Transverse colon (tissue), 4 donors: ENCODE results near the gene BIRC6. TPM values are rescaled to one million over a fixed set of nuclear protein-coding genes. Genes with fewer than 3 reads are reported as not detected.

Source experiments
- DNase-seq: peaks from one replicate; pipeline ENCODE4 v3.0.0-alpha.2; 2019
- H3K27ac ChIP-seq, 4 donors: fragments of 200-600 bp; sonication (generic); 2 replicates each; pipeline ENCODE4 v1.5.1; 2016 to 2018; ENCODE audit warnings: inconsistent platforms in 4 of 4
- H3K27me3 ChIP-seq: fragments of 200-600 bp; sonication (generic); 2 replicates; pipeline ENCODE4 v1.5.1; 2017; ENCODE audit warnings: inconsistent platforms
- H3K36me3 ChIP-seq, 4 donors: fragments of 200-600 bp; sonication (generic); 2 replicates each; pipeline ENCODE4 v1.5.1; 2017 to 2019; ENCODE audit warnings: inconsistent platforms in 4 of 4
- H3K4me1 ChIP-seq, 4 donors: fragments of 200-600 bp; sonication (generic); 2 replicates each; pipeline ENCODE4 v1.5.1; 2017 to 2020; ENCODE audit warnings: inconsistent platforms in 4 of 4
- H3K4me3 ChIP-seq, 4 donors: fragments of 200-600 bp; sonication (generic); 1 replicate in 1 of 4; 2 replicates in 3 of 4; pipeline versions ENCODE4 v1.5.1 to v1.6.1; 2017 to 2019; ENCODE audit warnings: inconsistent platforms in 4 of 4
- H3K9me3 ChIP-seq, 2 donors: fragments of 200-600 bp; sonication (generic); 2 replicates each; pipeline ENCODE4 v1.5.1; 2017 to 2019; ENCODE audit warnings: inconsistent platforms in 2 of 2
- EP300 ChIP-seq: sonication (generic); formaldehyde crosslinking; IDR thresholded peaks from one replicate; pipeline ENCODE4 v1.6.1; 2017; ENCODE audit warnings: antibody characterized with exemption, low read depth
- POLR2A ChIP-seq: fragments of 450-650 bp; IDR thresholded peaks from one replicate; pipeline ENCODE4 v1.6.1; 2016; ENCODE audit warnings: antibody characterized with exemption, mild to moderate bottlenecking, moderate library complexity
- POLR2AphosphoS5 ChIP-seq, 3 donors: sonication (generic); formaldehyde crosslinking; IDR thresholded peaks; one replicate each; pipeline ENCODE4 v1.6.1; 2016; ENCODE audit warnings: antibody characterized with exemption in 3 of 3
- WGBS, 2 donors: methylation state at CpG; one replicate each; pipeline ENCODE4 v1.1.5; 2018; ENCODE audit warnings: low coverage in 1 of 2; 5-methylcytosine and 5-hydroxymethylcytosine counted together
- in situ Hi-C, 4 donors: fragments of 200-750 bp; cut with MboI; loops; one replicate each; pipeline versions ENCODE4 v1.15.0 to v1.15.1; 2017; ENCODE audit warnings: low sequenced_read_pairs in 3 of 4, low pct_ligation_motif_present in 1 of 4, low pct_unique_long_range_greater_than_20kb in 1 of 4
- intact Hi-C: fragments of 100-400 bp; cut with DNase I; formaldehyde crosslinking; loops from one replicate; pipeline ENCODE4 v1.15.1; 2023; ENCODE audit warnings: low total_unique reads
- small RNA-seq, 4 donors: library from RNA; depleted of rRNA; stranded (forward); fragments of <200 nt; gene quantifications; one replicate each; pipeline ENCODE3, GENCODE V24; 2016
- total RNA-seq, 4 donors: library from RNA; depleted of rRNA; stranded (reverse); fragments of >200 nt; gene quantifications; one replicate each; pipeline ENCODE4 v1.1.0, GENCODE V29; 2016
- TF ChIP-seq, protein P1 (sequence below), 5 experiments: fragments of 200-600 bp in 3 of 5; fragments of 450-650 bp in 2 of 5; sonication (generic) in 3 of 5; IDR thresholded peaks; 1 replicate in 2 of 5; 2 replicates in 3 of 5; pipeline ENCODE4 v1.5.1; 2016 to 2017; ENCODE audit warnings: antibody characterized with exemption in 5 of 5, inconsistent platforms in 3 of 5, mild to moderate bottlenecking in 2 of 5, moderate library complexity in 1 of 5

BIRC6 gene
- total RNA-seq, 4 donors from 2014 or later = 131 to 337 (median 219) TPM

DNA sequence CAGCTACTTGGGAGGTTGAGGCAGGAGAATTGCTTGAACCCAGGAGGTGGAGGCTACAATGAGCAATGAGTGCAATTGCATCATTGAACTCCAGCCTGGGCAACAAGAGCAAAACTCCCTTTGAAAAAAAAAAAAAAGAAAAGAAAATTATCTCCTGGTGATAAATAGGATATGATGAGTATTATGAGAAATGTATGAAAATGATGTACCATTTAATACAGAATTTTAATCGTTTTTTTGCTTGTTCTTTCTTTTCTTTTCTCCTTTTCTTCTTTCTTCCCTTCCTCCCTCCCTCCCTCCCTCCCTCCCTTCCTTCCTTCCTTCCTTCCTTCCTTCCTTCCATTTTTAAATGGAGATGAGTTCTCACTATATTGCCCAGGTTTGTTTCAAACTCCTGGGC lies 311.4 kb downstream of the BIRC6 start:
- DNase-seq = no peak
- 79 to 90% methylated on average over 1 of the region's 1 CpG for WGBS, 2 donors
- Histone ChIP-seq H3K4me3 (no peak overlapping the region), H3K27ac (no peak overlapping the region), H3K27me3 (no peaks in the 10 kb centered on the region), H3K9me3 (no peaks in the 10 kb centered on the region), H3K4me1 (no peaks in the 10 kb centered on the region), H3K36me3 (peaks cover 0 to 9% (median 0%) of the 10 kb centered on the region in 4 donors)
- intact Hi-C loops (no loop called here), in situ Hi-C loops (no loop called here)
- TF ChIP-seq EP300 = no peak
- TF ChIP-seq POLR2A = no peak
- TF ChIP-seq, protein P1, sequence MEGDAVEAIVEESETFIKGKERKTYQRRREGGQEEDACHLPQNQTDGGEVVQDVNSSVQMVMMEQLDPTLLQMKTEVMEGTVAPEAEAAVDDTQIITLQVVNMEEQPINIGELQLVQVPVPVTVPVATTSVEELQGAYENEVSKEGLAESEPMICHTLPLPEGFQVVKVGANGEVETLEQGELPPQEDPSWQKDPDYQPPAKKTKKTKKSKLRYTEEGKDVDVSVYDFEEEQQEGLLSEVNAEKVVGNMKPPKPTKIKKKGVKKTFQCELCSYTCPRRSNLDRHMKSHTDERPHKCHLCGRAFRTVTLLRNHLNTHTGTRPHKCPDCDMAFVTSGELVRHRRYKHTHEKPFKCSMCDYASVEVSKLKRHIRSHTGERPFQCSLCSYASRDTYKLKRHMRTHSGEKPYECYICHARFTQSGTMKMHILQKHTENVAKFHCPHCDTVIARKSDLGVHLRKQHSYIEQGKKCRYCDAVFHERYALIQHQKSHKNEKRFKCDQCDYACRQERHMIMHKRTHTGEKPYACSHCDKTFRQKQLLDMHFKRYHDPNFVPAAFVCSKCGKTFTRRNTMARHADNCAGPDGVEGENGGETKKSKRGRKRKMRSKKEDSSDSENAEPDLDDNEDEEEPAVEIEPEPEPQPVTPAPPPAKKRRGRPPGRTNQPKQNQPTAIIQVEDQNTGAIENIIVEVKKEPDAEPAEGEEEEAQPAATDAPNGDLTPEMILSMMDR (IDR thresholded peaks at IDR 0.05) = no peak
- TF ChIP-seq POLR2AphosphoS5 (IDR thresholded peaks at IDR 0.05) = no peak

Small RNA genes within 50 kb of the gene (small RNA-seq; reads per million reads assigned to genes)
- gene MIR4765 (0 reads per million in 4 donors), gene MIR558 (0 reads per million in 4 donors)

Other genes starting within 250 kb of the BIRC6 start
- gene SLC30A6, start 191.2 kb upstream of the BIRC6 start, total RNA-seq = 10 to 100 TPM in 3 of 4 donors, 1 to 10 TPM in 1; 2.2 to 20.5 (median 17.8) TPM
- gene NLRC4, start 92.1 kb upstream of the BIRC6 start, total RNA-seq = 1 to 10 TPM in 1 of 4 donors, under 1 TPM in 3; 0.20 to 1.4 (median 0.39) TPM
- gene YIPF4, start 79.1 kb upstream of the BIRC6 start, total RNA-seq = 10 to 100 TPM; 11.7 to 19.5 (median 16.1) TPM